Ecto neural progenitor cell (in vitro differentiated cells): Measurements from ENCODE around the gene SSBP2.

Experiments used
- DNase-seq: peaks from one replicate; pipeline ENCODE4 v3.0.0-alpha.2; 2018; ENCODE audit warnings: low spot score

The SSBP2 gene

GRCh38 chr5:81388169-81388568, 362.7 kb downstream of the SSBP2 start:
- DNase-seq, result no peak

DNA sequence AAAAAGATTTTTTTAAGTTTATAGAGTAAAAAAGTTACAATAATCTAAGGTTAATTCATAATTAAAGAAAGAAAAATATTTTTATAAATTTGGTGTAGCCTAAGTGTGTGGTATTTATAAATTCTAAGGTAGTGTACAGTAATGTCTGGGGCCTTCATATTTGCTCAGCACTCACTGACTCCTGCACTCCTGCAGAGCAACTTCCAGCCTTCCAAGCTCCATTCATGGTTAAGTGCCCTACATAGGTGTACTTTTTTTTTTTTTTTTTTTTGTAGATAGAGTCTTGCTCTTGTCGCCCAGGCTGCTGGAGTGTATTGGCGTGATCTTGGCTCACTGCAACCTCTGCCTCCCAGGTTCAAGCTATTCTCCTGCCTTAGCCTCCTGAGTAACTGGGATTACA, 367.0 kb downstream of the SSBP2 start:
- DNase-seq, result no peak

GRCh38 chr5:81371354-81371876, 379.5 kb downstream of the SSBP2 start:
- no peak for DNase-seq

GRCh38 chr5:81370912-81371311, 380.0 kb downstream of the SSBP2 start:
- DNase-seq, result no peak

- DNase-seq, result no peak
Measured at GRCh38 chr5:81365541-81365940, 385.4 kb downstream of the SSBP2 start.

- no peak for DNase-seq
Measured at GRCh38 chr5:81363093-81363871, 387.6 kb downstream of the SSBP2 start.
